ENCODE measurements around the gene NEXMIF. TPM values are rescaled to one million over a fixed set of nuclear protein-coding genes. Genes with fewer than 3 reads are reported as not detected.
"Not testable (repeated sequence)": the region's sequence is repeated elsewhere in the genome, so short reads cannot be mapped to it uniquely, and the experiment has no call there.

NEXMIF gene
- total RNA-seq, result 0.27 and 0.36 TPM in 2 replicates

GRCh38 chrX:74925225-74926088 is at the start of gene NEXMIF:
Gene NEXMIF, minus strand, starts transcription at chrX:74925452.
- intact Hi-C loops (cut with micrococcal nuclease), result loop anchor here (10.0 kb wide), 2 partner anchors 229 to 359 kb away; partner anchors contain the start of gene ABCB7
- H3K9me3 Mint-ChIP-seq, result no peaks in the 10 kb centered on the region
- peak within 1 kb of the TSS; percentile 90 for H3K27ac Mint-ChIP-seq
- peak within 1 kb of the TSS; percentile 87 for H3K4me3 Mint-ChIP-seq
- H3K36me3 Mint-ChIP-seq (ENCODE audit: low read depth), result no peaks in the 10 kb centered on the region
- no peak for DNase-seq (ENCODE audit: low spot score)
- no peaks in the 10 kb centered on the region for H3K4me1 Mint-ChIP-seq (ENCODE audit: low read depth)
- H3K27me3 Mint-ChIP-seq (ENCODE audit: insufficient read depth), result peaks cover 5% of the 10 kb centered on the region

GRCh38 chrX:74961962-74962361 is 36.7 kb upstream of the NEXMIF start:
- H3K4me1 Mint-ChIP-seq (ENCODE audit: low read depth); H3K4me3 Mint-ChIP-seq; H3K27me3 Mint-ChIP-seq (ENCODE audit: insufficient read depth): not testable (repeated sequence)

GRCh38 chrX:74949717-74950116 is 24.5 kb upstream of the NEXMIF start:
- Mint-ChIP-seq H3K27ac (no peak overlapping the region), H3K36me3 (ENCODE audit: low read depth) (no peaks in the 10 kb centered on the region), H3K9me3 (no peaks in the 10 kb centered on the region), H3K4me3 (no peak overlapping the region), H3K4me1 (ENCODE audit: low read depth) (no peaks in the 10 kb centered on the region), H3K27me3 (ENCODE audit: insufficient read depth) (no peaks in the 10 kb centered on the region)
- intact Hi-C loops (cut with micrococcal nuclease), result no loop called here
- no peak for DNase-seq (ENCODE audit: low spot score)

More at GRCh38 chrX:74961962-74962361, 36.7 kb upstream of the NEXMIF start:
- H3K36me3 Mint-ChIP-seq (ENCODE audit: low read depth); intact Hi-C loops (cut with micrococcal nuclease); H3K27ac Mint-ChIP-seq; DNase-seq (ENCODE audit: low spot score); H3K9me3 Mint-ChIP-seq: not testable (repeated sequence)

GRCh38 chrX:74940414-74940813 is 15.2 kb upstream of the NEXMIF start:
- H3K36me3 Mint-ChIP-seq (ENCODE audit: low read depth), result no peaks in the 10 kb centered on the region
- H3K9me3 Mint-ChIP-seq, result no peaks in the 10 kb centered on the region
- intact Hi-C loops (cut with micrococcal nuclease), result no loop called here
- no peaks in the 10 kb centered on the region for H3K4me1 Mint-ChIP-seq (ENCODE audit: low read depth)
- peaks cover 2% of the 10 kb centered on the region for H3K27me3 Mint-ChIP-seq (ENCODE audit: insufficient read depth)
- DNase-seq (ENCODE audit: low spot score), result no peak
- H3K4me3 Mint-ChIP-seq, result no peak overlapping the region
- no peak overlapping the region for H3K27ac Mint-ChIP-seq

GRCh38 chrX:74931214-74931613 is 6.0 kb upstream of the NEXMIF start:
- Mint-ChIP-seq H3K4me1 (ENCODE audit: low read depth) (no peaks in the 10 kb centered on the region), H3K27me3 (ENCODE audit: insufficient read depth) (peaks cover 2% of the 10 kb centered on the region), H3K9me3 (no peaks in the 10 kb centered on the region), H3K27ac (no peak overlapping the region), H3K36me3 (ENCODE audit: low read depth) (no peaks in the 10 kb centered on the region), H3K4me3 (no peak overlapping the region)
- intact Hi-C loops (cut with micrococcal nuclease), result no loop called here
- no peak for DNase-seq (ENCODE audit: low spot score)

GRCh38 chrX:74924449-74925224 is 615 bp downstream of the NEXMIF start:
- no peaks in the 10 kb centered on the region for H3K9me3 Mint-ChIP-seq
- peak overlapping the region; percentile 90 for H3K27ac Mint-ChIP-seq
- peaks cover 5% of the 10 kb centered on the region for H3K27me3 Mint-ChIP-seq (ENCODE audit: insufficient read depth)
- H3K36me3 Mint-ChIP-seq (ENCODE audit: low read depth), result no peaks in the 10 kb centered on the region
- peak overlapping the region; percentile 87 for H3K4me3 Mint-ChIP-seq
- intact Hi-C loops (cut with micrococcal nuclease), result loop anchor here (10.0 kb wide), 2 partner anchors 230 to 360 kb away; partner anchors contain the start of gene ABCB7
- H3K4me1 Mint-ChIP-seq (ENCODE audit: low read depth), result no peaks in the 10 kb centered on the region
- DNase-seq (ENCODE audit: low spot score), result peak; percentile 20

- peak overlapping the region; percentile 58 for H3K27ac Mint-ChIP-seq
- H3K4me3 Mint-ChIP-seq, result peak overlapping the region; percentile 74
- H3K9me3 Mint-ChIP-seq, result no peaks in the 10 kb centered on the region
- no peaks in the 10 kb centered on the region for H3K4me1 Mint-ChIP-seq (ENCODE audit: low read depth)
- DNase-seq (ENCODE audit: low spot score), result no peak
- no peaks in the 10 kb centered on the region for H3K36me3 Mint-ChIP-seq (ENCODE audit: low read depth)
- intact Hi-C loops (cut with micrococcal nuclease), result loop anchor here (10.0 kb wide), 2 partner anchors 231 to 361 kb away; partner anchors contain the start of gene ABCB7
- peaks cover 5% of the 10 kb centered on the region for H3K27me3 Mint-ChIP-seq (ENCODE audit: insufficient read depth)
These were observed 1.3 kb downstream of the NEXMIF start for GRCh38 chrX:74923942-74924448.

- H3K27ac Mint-ChIP-seq, result no peak overlapping the region
- DNase-seq (ENCODE audit: low spot score), result no peak
- H3K4me1 Mint-ChIP-seq (ENCODE audit: low read depth), result no peaks in the 10 kb centered on the region
- intact Hi-C loops (cut with micrococcal nuclease), result loop anchor here (10.0 kb wide), 2 partner anchors 232 to 362 kb away; partner anchors contain the start of gene ABCB7
- no peaks in the 10 kb centered on the region for H3K36me3 Mint-ChIP-seq (ENCODE audit: low read depth)
- peaks cover 5% of the 10 kb centered on the region for H3K27me3 Mint-ChIP-seq (ENCODE audit: insufficient read depth)
- H3K9me3 Mint-ChIP-seq, result no peaks in the 10 kb centered on the region
- peak overlapping the region; percentile 74 for H3K4me3 Mint-ChIP-seq
These were observed 2.2 kb downstream of the NEXMIF start for GRCh38 chrX:74922922-74923543.

- Mint-ChIP-seq H3K9me3 (no peaks in the 10 kb centered on the region), H3K27me3 (ENCODE audit: insufficient read depth) (no peaks in the 10 kb centered on the region)
- intact Hi-C loops (cut with micrococcal nuclease), result no loop called here
These were observed 13.8 kb downstream of the NEXMIF start for GRCh38 chrX:74911494-74911893.

GRCh38 chrX:74906417-74906816 is 18.8 kb downstream of the NEXMIF start:
- DNase-seq (ENCODE audit: low spot score), result no peak
- Mint-ChIP-seq H3K4me1 (ENCODE audit: low read depth) (no peaks in the 10 kb centered on the region), H3K27ac (no peak overlapping the region), H3K4me3 (no peak overlapping the region), H3K9me3 (no peaks in the 10 kb centered on the region), H3K27me3 (ENCODE audit: insufficient read depth) (no peaks in the 10 kb centered on the region), H3K36me3 (ENCODE audit: low read depth) (no peaks in the 10 kb centered on the region)
- intact Hi-C loops (cut with micrococcal nuclease), result no loop called here

More at GRCh38 chrX:74911494-74911893, 13.8 kb downstream of the NEXMIF start:
- no peak overlapping the region for H3K27ac Mint-ChIP-seq
- DNase-seq (ENCODE audit: low spot score), result no peak
- no peaks in the 10 kb centered on the region for H3K4me1 Mint-ChIP-seq (ENCODE audit: low read depth)
- H3K36me3 Mint-ChIP-seq (ENCODE audit: low read depth), result no peaks in the 10 kb centered on the region
- H3K4me3 Mint-ChIP-seq, result no peak overlapping the region

- Mint-ChIP-seq H3K36me3 (ENCODE audit: low read depth) (no peaks in the 10 kb centered on the region), H3K27me3 (ENCODE audit: insufficient read depth) (no peaks in the 10 kb centered on the region), H3K4me1 (ENCODE audit: low read depth) (no peaks in the 10 kb centered on the region), H3K4me3 (no peak overlapping the region), H3K9me3 (no peaks in the 10 kb centered on the region), H3K27ac (no peak overlapping the region)
- intact Hi-C loops (cut with micrococcal nuclease), result no loop called here
- no peak for DNase-seq (ENCODE audit: low spot score)
These were observed 22.4 kb downstream of the NEXMIF start for GRCh38 chrX:74902806-74903205.

- Mint-ChIP-seq H3K4me1 (ENCODE audit: low read depth) (no peaks in the 10 kb centered on the region), H3K27ac (no peak overlapping the region), H3K4me3 (no peak overlapping the region), H3K27me3 (ENCODE audit: insufficient read depth) (no peaks in the 10 kb centered on the region), H3K9me3 (no peaks in the 10 kb centered on the region), H3K36me3 (ENCODE audit: low read depth) (no peaks in the 10 kb centered on the region)
- no peak for DNase-seq (ENCODE audit: low spot score)
- intact Hi-C loops (cut with micrococcal nuclease), result no loop called here
These were observed 32.7 kb downstream of the NEXMIF start for GRCh38 chrX:74892561-74892960.

All from activated T-helper 1 cell treated with anti-CD3 and anti-CD28 coated beads, Interleukin-12 subunit alpha, Interleukin-12 subunit beta, Interleukin-2, Interleukin-4 antibody, amounts not matched to agents 30 ng/mL and 10 ng/mL and 1 ng/mL, durations not matched to agents 14 hours and 24 hours and 36 hours (primary cell).